Skeletal muscle cell (primary cell): ENCODE data around the gene MAPK11.

Source experiments
- DNase-seq: peaks from one replicate; pipeline ENCODE4 v3.0.0-alpha.2; 2010; ENCODE audit warnings: low read depth
- H3K4me3 ChIP-seq: 2 replicates; pipeline ENCODE4 v1.5.1; 2011; ENCODE audit warnings: low read depth, mild to moderate bottlenecking, control low read depth, low read length, moderate library complexity

Gene MAPK11

GRCh38 chr22:50253046-50253915 is 16.9 kb downstream of the MAPK11 start:
- H3K4me3 ChIP-seq, result no peak overlapping the region
- no peak for DNase-seq

GRCh38 chr22:50252082-50253045 is 17.8 kb downstream of the MAPK11 start:
- H3K4me3 ChIP-seq, result no peak overlapping the region
- DNase-seq, result no peak

- DNase-seq, result no peak
- peak overlapping the region; percentile 81 for H3K4me3 ChIP-seq
Observed at GRCh38 chr22:50251477-50252081, 18.6 kb downstream of the MAPK11 start.

GRCh38 chr22:50250555-50251476 is 19.4 kb downstream of the MAPK11 start, which contains the start of gene HDAC10:
Gene HDAC10, minus strand, starts transcription at chr22:50251265. Its CDS starts 233 bp downstream, at chr22:50251032.
- H3K4me3 ChIP-seq, result peak within 1 kb of the TSS; percentile 81
- DNase-seq, result no peak

GRCh38 chr22:50250249-50250554 is 20.0 kb downstream of the MAPK11 start:
- no peak for DNase-seq
- H3K4me3 ChIP-seq, result peak overlapping the region; percentile 81

- peak overlapping the region; percentile 81 for H3K4me3 ChIP-seq
- no peak for DNase-seq
Observed at GRCh38 chr22:50249341-50250248, 20.6 kb downstream of the MAPK11 start.

GRCh38 chr22:50248196-50249081 is 21.7 kb downstream of the MAPK11 start:
- DNase-seq, result no peak
- no peak overlapping the region for H3K4me3 ChIP-seq

GRCh38 chr22:50247748-50248147 is 22.4 kb downstream of the MAPK11 start:
- H3K4me3 ChIP-seq, result no peak overlapping the region
- no peak for DNase-seq

- DNase-seq, result no peak
- no peak overlapping the region for H3K4me3 ChIP-seq
Observed at GRCh38 chr22:50246242-50247175, 23.7 kb downstream of the MAPK11 start.

- no peak for DNase-seq
- H3K4me3 ChIP-seq, result peak overlapping the region; percentile 98
Observed at GRCh38 chr22:50245214-50246072, 24.7 kb downstream of the MAPK11 start.

- DNase-seq, result peak; percentile 63
- H3K4me3 ChIP-seq, result peak within 1 kb of the TSS; percentile 98
Observed at GRCh38 chr22:50244420-50245213, 25.6 kb downstream of the MAPK11 start, which contains the start of gene TUBGCP6. Gene TUBGCP6, minus strand, starts transcription at chr22:50245023. Its CDS starts 564 bp downstream, at chr22:50244459.

GRCh38 chr22:50243685-50244419 is 26.3 kb downstream of the MAPK11 start:
- peak overlapping the region; percentile 98 for H3K4me3 ChIP-seq
- DNase-seq, result no peak

- peak overlapping the region; percentile 98 for H3K4me3 ChIP-seq
Observed at GRCh38 chr22:50242406-50242949, 27.7 kb downstream of the MAPK11 start.

More at GRCh38 chr22:50242406-50242949, 27.7 kb downstream of the MAPK11 start:
- no peak for DNase-seq
